Large intestine (tissue), 1 donor: ENCODE measurements around the gene PATE2. TPM values are rescaled to one million over a fixed set of nuclear protein-coding genes. Genes with fewer than 3 reads are reported as not detected.

Experiments used
- polyA plus RNA-seq: library from polyadenylated mRNA; unstranded; fragments of 120-200 nt; gene quantifications from one replicate; pipeline ENCODE4 v1.2.1, GENCODE V29; 2013

The PATE2 gene
- polyA plus RNA-seq, 1 donor = 0.07 TPM

Other genes with a start within 250 kb of the PATE2 start
- 90.3 TPM for gene EI24, start 209.4 kb downstream of the PATE2 start, polyA plus RNA-seq
- gene STT3A, start 186.0 kb downstream of the PATE2 start, polyA plus RNA-seq = 183 TPM
- gene CHEK1, start 153.7 kb downstream of the PATE2 start, polyA plus RNA-seq = 21.5 TPM
- gene ACRV1, start 98.0 kb downstream of the PATE2 start, polyA plus RNA-seq = 0.27 TPM
- not detected for gene PATE1, start 32.5 kb downstream of the PATE2 start, polyA plus RNA-seq
- not detected for gene PATE3, start 9.3 kb upstream of the PATE2 start, polyA plus RNA-seq
- gene PATE4, start 54.5 kb upstream of the PATE2 start, polyA plus RNA-seq = 0.04 TPM
- gene HYLS1, start 108.8 kb upstream of the PATE2 start, polyA plus RNA-seq = 6.5 TPM
- 16.2 TPM for gene PUS3, start 124.4 kb upstream of the PATE2 start, polyA plus RNA-seq
- 2.0 TPM for gene DDX25, start 125.7 kb upstream of the PATE2 start, polyA plus RNA-seq
- gene VSIG10L2, start 167.2 kb upstream of the PATE2 start, polyA plus RNA-seq = not detected